K562 (cell line): ENCODE results near the gene DCAF6.

ENCODE experiments used
- FOXM1 ChIP-seq, 2 experiments: fragments of 450-650 bp in 1 of 2; sonication (generic) in 1 of 2; formaldehyde crosslinking in 1 of 2; IDR thresholded peaks; 2 replicates each; pipeline versions ENCODE4 v1.6.1 to v1.9.0; 2017 to 2022; ENCODE audit warnings: low read depth in 2 of 2, mild to moderate bottlenecking in 2 of 2, missing genetic modification reagents in 1 of 2, moderate library complexity in 1 of 2
- HDAC2 ChIP-seq: fragments of 450-650 bp; IDR thresholded peaks from 2 replicates; pipeline ENCODE4 v1.6.1; 2016; ENCODE audit warnings: mild to moderate bottlenecking
- POLR2A ChIP-seq: fragments of 450-650 bp; conservative IDR thresholded peaks from 2 replicates; pipeline ENCODE4 v1.6.1; 2016
- SMARCC2 ChIP-seq: fragments of 450-650 bp; IDR thresholded peaks from 2 replicates; pipeline ENCODE4 v1.6.1; 2017; ENCODE audit warnings: antibody characterized with exemption, moderate library complexity, mild to moderate bottlenecking, low read depth
- ZNF121 ChIP-seq: sonication (generic); formaldehyde crosslinking; conservative IDR thresholded peaks from 2 replicates; pipeline ENCODE4 v1.8.0; 2022; ENCODE audit warnings: missing genetic modification reagents
- ZNF143 ChIP-seq: sonication (generic); formaldehyde crosslinking; IDR thresholded peaks from 2 replicates; pipeline ENCODE4 v1.9.0; 2022; ENCODE audit warnings: mild to moderate bottlenecking, missing genetic modification reagents

GRCh38 chr1:168042362-168042761 lies 105.9 kb downstream of the DCAF6 start:
- TF ChIP-seq FOXM1 (IDR thresholded peaks at IDR 0.05; ENCODE audit: low read depth) (no peak), FOXM1 (CRISPR knock-in tag; IDR thresholded peaks at IDR 0.05; ENCODE audit: low read depth) (no peak), SMARCC2 (no peak), HDAC2 (no peak), ZNF121 (CRISPR knock-in tag) (no peak), ZNF143 (no peak), POLR2A (no peak)
